HG03280 (cell line): Measurements from ENCODE around the gene TMPRSS11E.
"Not testable (repeated sequence)": the region's sequence is repeated elsewhere in the genome, so short reads cannot be mapped to it uniquely, and the experiment has no call there.

Experiments used
- ATAC-seq: cut with Tn5 transposase; IDR thresholded peaks from one replicate; pipeline ENCODE4 v1.9.1; 2021; ENCODE audit warnings: mild to moderate bottlenecking, moderate library complexity; ENCODE audit not compliant: unreplicated experiment

TMPRSS11E gene

GRCh38 chr4:68461790-68462189 is 14.5 kb downstream of the TMPRSS11E start:
- ATAC-seq, result no peak

GRCh38 chr4:68462691-68463090 is 15.4 kb downstream of the TMPRSS11E start:
- ATAC-seq, result no peak

GRCh38 chr4:68463796-68464195 is 16.5 kb downstream of the TMPRSS11E start:
- ATAC-seq, result no peak

GRCh38 chr4:68465058-68465457 is 17.8 kb downstream of the TMPRSS11E start:
- no peak for ATAC-seq

- no peak for ATAC-seq
Observed at GRCh38 chr4:68466185-68466584, 18.9 kb downstream of the TMPRSS11E start.

- no peak for ATAC-seq
Observed at GRCh38 chr4:68466751-68467150, 19.5 kb downstream of the TMPRSS11E start.

- peak; percentile 69 for ATAC-seq
Observed at GRCh38 chr4:68469482-68469881, 22.2 kb downstream of the TMPRSS11E start.

GRCh38 chr4:68476191-68476590 is 28.9 kb downstream of the TMPRSS11E start:
- no peak for ATAC-seq

- no peak for ATAC-seq
Observed at GRCh38 chr4:68489338-68489737, 42.1 kb downstream of the TMPRSS11E start.

- no peak for ATAC-seq
Observed at GRCh38 chr4:68490826-68491457, 43.7 kb downstream of the TMPRSS11E start.

GRCh38 chr4:68494688-68495087 is 47.4 kb downstream of the TMPRSS11E start:
- ATAC-seq, result no peak

- peak; percentile 92 for ATAC-seq
Observed at GRCh38 chr4:68498413-68499007, 51.2 kb downstream of the TMPRSS11E start.

GRCh38 chr4:68499021-68499420 is 51.8 kb downstream of the TMPRSS11E start:
- ATAC-seq, result no peak

- ATAC-seq, result not testable (repeated sequence)
Observed at GRCh38 chr4:68503462-68503861, 56.2 kb downstream of the TMPRSS11E start.

- ATAC-seq, result not testable (repeated sequence)
Observed at GRCh38 chr4:68504836-68505235, 57.6 kb downstream of the TMPRSS11E start.

GRCh38 chr4:68505452-68505851 is 58.2 kb downstream of the TMPRSS11E start:
- ATAC-seq, result not testable (repeated sequence)

GRCh38 chr4:68518889-68519288 is 71.6 kb downstream of the TMPRSS11E start:
- ATAC-seq, result no peak

GRCh38 chr4:68520985-68521384 is 73.7 kb downstream of the TMPRSS11E start:
- ATAC-seq, result no peak

- not testable (repeated sequence) for ATAC-seq
Observed at GRCh38 chr4:68522232-68522631, 75.0 kb downstream of the TMPRSS11E start.

- ATAC-seq, result no peak
Observed at GRCh38 chr4:68535974-68536373, 88.7 kb downstream of the TMPRSS11E start.

GRCh38 chr4:68536375-68536774 is 89.1 kb downstream of the TMPRSS11E start:
- ATAC-seq, result no peak

- not testable (repeated sequence) for ATAC-seq
Observed at GRCh38 chr4:68542742-68543141, 95.5 kb downstream of the TMPRSS11E start.
